Adrenal gland (tissue), 12 donors: ENCODE measurements around the gene TUBA1A. TPM values are rescaled to one million over a fixed set of nuclear protein-coding genes. Genes with fewer than 3 reads are reported as not detected.
"Not testable (repeated sequence)": the region's sequence is repeated elsewhere in the genome, so short reads cannot be mapped to it uniquely, and the experiment has no call there.

Source experiments
- DNase-seq, 7 donors: peaks; one replicate each; pipeline ENCODE4 v3.0.0-alpha.2; 2019 to 2020
- H3K27ac ChIP-seq, 5 donors: fragments of 200-600 bp; sonication (generic) in 4 of 5; 1 replicate in 3 of 5; 2 replicates in 2 of 5; pipeline versions ENCODE4 v1.5.1 to v1.8.0; 2016 to 2020; ENCODE audit warnings: mild to moderate bottlenecking in 1 of 5
- H3K27me3 ChIP-seq: fragments of 200-600 bp; 2 replicates; pipeline ENCODE4 v1.8.0; 2021
- H3K36me3 ChIP-seq, 2 donors: fragments of 200-600 bp; replicated peaks in 1 of 2; 1 replicate in 1 of 2; 2 replicates in 1 of 2; pipeline versions ENCODE4 v1.5.1 to v1.8.0; 2018 to 2022
- H3K4me1 ChIP-seq, 2 donors: fragments of 200-600 bp; replicated peaks in 1 of 2; 1 replicate in 1 of 2; 2 replicates in 1 of 2; pipeline versions ENCODE4 v1.5.1 to v1.8.0; 2018 to 2021
- H3K4me3 ChIP-seq, 4 donors: fragments of 200-600 bp; sonication (generic) in 3 of 4; one replicate each; pipeline ENCODE4 v1.5.1; 2016 to 2018
- H3K9me3 ChIP-seq, 3 donors: fragments of 200-600 bp; sonication (generic) in 1 of 3; replicated peaks in 1 of 3; 1 replicate in 2 of 3; 2 replicates in 1 of 3; pipeline versions ENCODE4 v1.5.1 to v1.8.0; 2016 to 2021
- CTCF ChIP-seq, 6 experiments: fragments of 450-650 bp in 4 of 6; fragments of 200-600 bp in 2 of 6; sonication (generic) in 1 of 6; IDR thresholded peaks; 1 replicate in 5 of 6; 2 replicates in 1 of 6; pipeline versions ENCODE4 v1.5.1 to v1.8.0; 2016 to 2021; ENCODE audit warnings: antibody characterized with exemption in 6 of 6, mild to moderate bottlenecking in 2 of 6, moderate library complexity in 1 of 6
- POLR2A ChIP-seq, 2 donors: fragments of 450-650 bp; IDR thresholded peaks; one replicate each; pipeline ENCODE4 v1.6.1; 2017; ENCODE audit warnings: antibody characterized with exemption in 2 of 2, mild to moderate bottlenecking in 2 of 2, moderate library complexity in 1 of 2
- WGBS, 4 donors: extraction: QIAGEN DNeasy Blood & Tissue Kit in 2 of 4; methylation state at CpG; one replicate each; pipeline versions ENCODE4 v1.1.5 to v1.1.7; 2013 to 2017; 5-methylcytosine and 5-hydroxymethylcytosine counted together
- intact Hi-C, 2 donors: fragments of 100-400 bp; cut with DNase I; formaldehyde crosslinking; loops; one replicate each; pipeline versions ENCODE4 v1.14.1 to v1.15.0; 2022 to 2023
- polyA plus RNA-seq, 3 donors: library from polyadenylated mRNA; stranded (reverse); fragments of 200-250 nt in 2 of 3; fragments of 350-450 nt in 1 of 3; fragmentation: Illumina TruSeq in 1 of 3; extraction: RNeasy Lipid Tissue Mini Kit (QIAGEN cat#74804) in 1 of 3; gene quantifications; one replicate each; pipeline ENCODE4 v1.2.3, GENCODE V29; 2013 to 2014
- total RNA-seq, 9 donors: library from RNA; depleted of rRNA in 4 of 9; stranded (reverse); fragments of >200 nt in 4 of 9; fragments of 120-200 nt in 1 of 9; fragmentation: NEBNext Ultra II Directional in 1 of 9; extraction: Animal tissue kit (Norgen Biotek cat#: 25700) in 1 of 9; gene quantifications; one replicate each; pipeline versions ENCODE4 v1.1.0 to v1.2.4, GENCODE V29; 2013 to 2023
- donor health status: healthy with polysubstance abuse.
- donor health status: Bipolar disorder and iron deficiency.
- donor health status: DM: yes; HTN: yes; CAD: no.
- donor health status: DM: no; HTN: no; CAD: no.
- donor health status: DM: no; HTN: no; CAD: no.
- donor health status: DM: yes; HTN: yes; CAD: no.

Gene TUBA1A
- total and polyA plus RNA-seq, 12 donors = 59.1 to 315 (median 144) TPM

GRCh38 chr12:49212572-49212971 lies 23.7 kb upstream of the TUBA1A start:
- no peak overlapping the region for H3K4me3 ChIP-seq
- no peaks in the 10 kb centered on the region for H3K36me3 ChIP-seq
- H3K9me3 ChIP-seq = no peaks in the 10 kb centered on the region
- H3K27me3 ChIP-seq = no peaks in the 10 kb centered on the region
- TF ChIP-seq CTCF (IDR thresholded peaks at IDR 0.05) = no peak
- TF ChIP-seq POLR2A (IDR thresholded peaks at IDR 0.05) = no peak
- 92 to 96% (median 94%) methylated on average over 7 to 9 of the region's 9 CpGs for WGBS, 4 donors
- H3K27ac ChIP-seq = peak overlapping the region in 1 of 5 donors; percentile 94
- peaks cover 12 to 28% of the 10 kb centered on the region in 2 donors for H3K4me1 ChIP-seq
- DNase-seq = peak in 1 of 7 donors; percentile 42
- intact Hi-C loops = no loop called here

- H3K36me3 ChIP-seq, H3K27ac ChIP-seq, intact Hi-C loops, H3K4me3 ChIP-seq, H3K9me3 ChIP-seq, H3K27me3 ChIP-seq: not testable (repeated sequence)
- WGBS, 4 donors = 93 to 94% (median 94%) methylated on average over 7 of the region's 7 CpGs
- DNase-seq = peak in 2 of 7 donors; percentile 7 to 31
- peaks cover 12 to 25% of the 10 kb centered on the region in 2 donors for H3K4me1 ChIP-seq
Observed at GRCh38 chr12:49210703-49211102, 21.8 kb upstream of the TUBA1A start.

- H3K4me1 ChIP-seq = peaks cover 3 to 5% of the 10 kb centered on the region in 2 donors
- peak in 2 of 7 donors; percentile 4 to 44 for DNase-seq
- H3K4me3 ChIP-seq = no peak overlapping the region
- H3K27me3 ChIP-seq = no peaks in the 10 kb centered on the region
- intact Hi-C loops = no loop called here
- H3K36me3 ChIP-seq = no peaks in the 10 kb centered on the region
- 88 to 92% (median 91%) methylated on average over 12 of the region's 12 CpGs for WGBS, 4 donors
- H3K27ac ChIP-seq = no peak overlapping the region
- H3K9me3 ChIP-seq = no peaks in the 10 kb centered on the region
- no peak for TF ChIP-seq POLR2A (IDR thresholded peaks at IDR 0.05)
- no peak for TF ChIP-seq CTCF (IDR thresholded peaks at IDR 0.05)
Observed at GRCh38 chr12:49208676-49209075, 19.8 kb upstream of the TUBA1A start.

- Histone ChIP-seq H3K36me3 (no peaks in the 10 kb centered on the region), H3K27ac (no peak overlapping the region), H3K27me3 (no peaks in the 10 kb centered on the region), H3K4me1 (no peaks in the 10 kb centered on the region), H3K9me3 (no peaks in the 10 kb centered on the region), H3K4me3 (no peak overlapping the region)
- TF ChIP-seq POLR2A (IDR thresholded peaks at IDR 0.05) = no peak
- TF ChIP-seq CTCF (IDR thresholded peaks at IDR 0.05) = no peak
- intact Hi-C loops = no loop called here
- 61 to 94% (median 84%) methylated on average over 1 of the region's 1 CpG for WGBS, 4 donors
- no peak for DNase-seq
Observed at GRCh38 chr12:49208146-49208545, 19.3 kb upstream of the TUBA1A start.

GRCh38 chr12:49206389-49206788 lies 17.5 kb upstream of the TUBA1A start:
- no peaks in the 10 kb centered on the region for H3K27me3 ChIP-seq
- DNase-seq = no peak
- no peaks in the 10 kb centered on the region for H3K9me3 ChIP-seq
- intact Hi-C loops = no loop called here
- no peaks in the 10 kb centered on the region for H3K36me3 ChIP-seq
- no peak overlapping the region for H3K4me3 ChIP-seq
- H3K27ac ChIP-seq = no peak overlapping the region
- TF ChIP-seq CTCF (IDR thresholded peaks at IDR 0.05) (no peak), POLR2A (IDR thresholded peaks at IDR 0.05) (no peak)
- H3K4me1 ChIP-seq = peaks cover 8 to 11% of the 10 kb centered on the region in 2 donors
